ENCODE data around the gene SATB2.

GRCh38 chr2:199452991-199453379 lies 4.8 kb downstream of the SATB2 start:
- TF ChIP-seq POLR2A (IDR thresholded peaks at IDR 0.05) (no peak), CTCF (IDR thresholded peaks at IDR 0.05 in 8 of 11, conservative IDR thresholded peaks at IDR 0.05 in 3 of 11) (no peak)

All from spleen (tissue), 7 donors.